ENCODE data around the gene IVL. TPM values are rescaled to one million over a fixed set of nuclear protein-coding genes. Genes with fewer than 3 reads are reported as not detected.

The IVL gene
- total RNA-seq, 1 donor from 2014 or later, result not detected

Other genes with a start within 250 kb of the IVL start
- gene LCE2D, start 245.2 kb upstream of the IVL start, total RNA-seq (ENCODE audit: unreplicated experiment), result not detected
- gene LCE2C, start 233.3 kb upstream of the IVL start, total RNA-seq (ENCODE audit: unreplicated experiment), result not detected
- not detected for gene LCE2B, start 222.4 kb upstream of the IVL start, total RNA-seq (ENCODE audit: unreplicated experiment)
- not detected for gene LCE2A, start 210.2 kb upstream of the IVL start, total RNA-seq (ENCODE audit: unreplicated experiment)
- not detected for gene LCE4A, start 200.4 kb upstream of the IVL start, total RNA-seq (ENCODE audit: unreplicated experiment)
- not detected for gene KPRP, start 150.5 kb upstream of the IVL start, total RNA-seq (ENCODE audit: unreplicated experiment)
- gene LCE1F, start 133.4 kb upstream of the IVL start, total RNA-seq (ENCODE audit: unreplicated experiment), result not detected
- not detected for gene LCE1E, start 122.3 kb upstream of the IVL start, total RNA-seq (ENCODE audit: unreplicated experiment)
- gene LCE1D, start 111.8 kb upstream of the IVL start, total RNA-seq (ENCODE audit: unreplicated experiment), result not detected
- not detected for gene LCE1C, start 101.9 kb upstream of the IVL start, total RNA-seq (ENCODE audit: unreplicated experiment)
- not detected for gene LCE1B, start 96.6 kb upstream of the IVL start, total RNA-seq (ENCODE audit: unreplicated experiment)
- not detected for gene LCE1A, start 81.1 kb upstream of the IVL start, total RNA-seq (ENCODE audit: unreplicated experiment)
- not detected for gene LCE6A, start 65.7 kb upstream of the IVL start, total RNA-seq (ENCODE audit: unreplicated experiment)
- not detected for gene LCE7A, start 48.5 kb upstream of the IVL start, total RNA-seq (ENCODE audit: unreplicated experiment)
- gene SMCP, start 30.2 kb upstream of the IVL start, total RNA-seq (ENCODE audit: unreplicated experiment), result not detected
- not detected for gene SPRR5, start 38.7 kb downstream of the IVL start, total RNA-seq (ENCODE audit: unreplicated experiment)
- gene SPRR4, start 62.1 kb downstream of the IVL start, total RNA-seq (ENCODE audit: unreplicated experiment), result not detected
- gene SPRR1A, start 75.5 kb downstream of the IVL start, total RNA-seq (ENCODE audit: unreplicated experiment), result not detected
- gene SPRR3, start 93.2 kb downstream of the IVL start, total RNA-seq (ENCODE audit: unreplicated experiment), result not detected
- not detected for gene SPRR1B, start 122.7 kb downstream of the IVL start, total RNA-seq (ENCODE audit: unreplicated experiment)
- not detected for gene SPRR2D, start 132.6 kb downstream of the IVL start, total RNA-seq (ENCODE audit: unreplicated experiment)
- gene SPRR2A, start 149.0 kb downstream of the IVL start, total RNA-seq (ENCODE audit: unreplicated experiment), result not detected
- gene SPRR2B, start 163.1 kb downstream of the IVL start, total RNA-seq (ENCODE audit: unreplicated experiment), result not detected
- not detected for gene SPRR2E, start 186.0 kb downstream of the IVL start, total RNA-seq (ENCODE audit: unreplicated experiment)
- gene SPRR2F, start 205.0 kb downstream of the IVL start, total RNA-seq (ENCODE audit: unreplicated experiment), result not detected
- gene SPRR2G, start 242.3 kb downstream of the IVL start, total RNA-seq (ENCODE audit: unreplicated experiment), result not detected

Data from glutamatergic neuron (in vitro differentiated cells).